GM23338 (cell line): ENCODE measurements around the gene NTMT2. TPM values are rescaled to one million over a fixed set of nuclear protein-coding genes. Genes with fewer than 3 reads are reported as not detected.

Experiments used
- ATAC-seq: fragments of 200-7000 bp; cut with Tn5 transposase; 3 replicates; pipeline ENCODE4 v1.9.1; 2020
- DNase-seq: peaks from one replicate; pipeline ENCODE4 v3.0.0-alpha.2; 2015; ENCODE audit warnings: low spot score
- H2AFZ ChIP-seq: fragments of 200-600 bp; sonication (generic); 2 replicates; pipeline ENCODE4 v1.8.0; 2016; ENCODE audit warnings: antibody characterized with exemption, mild to moderate bottlenecking, moderate library complexity
- H3F3A ChIP-seq: fragments of 200-600 bp; sonication (generic); replicated peaks from 2 replicates; pipeline ENCODE4 v1.8.0; 2017; ENCODE audit warnings: antibody characterized with exemption, mixed run types, low read depth
- H3K27ac ChIP-seq: fragments of 200-600 bp; sonication (generic); 2 replicates; pipeline ENCODE4 v1.6.1; 2016; ENCODE audit warnings: low read depth
- H3K27me3 ChIP-seq: fragments of 200-600 bp; sonication (generic); 2 replicates; pipeline ENCODE4 v1.8.0; 2016; ENCODE audit warnings: mild to moderate bottlenecking, mixed run types, moderate library complexity; ENCODE audit not compliant: insufficient read depth
- H3K36me3 ChIP-seq: fragments of 200-600 bp; sonication (generic); 2 replicates; pipeline ENCODE4 v1.8.0; 2016; ENCODE audit warnings: mild to moderate bottlenecking; ENCODE audit not compliant: insufficient read depth
- H3K4me1 ChIP-seq: fragments of 200-600 bp; sonication (generic); 2 replicates; pipeline ENCODE4 v1.8.0; 2016; ENCODE audit warnings: mild to moderate bottlenecking, moderate library complexity; ENCODE audit not compliant: insufficient read depth
- H3K4me2 ChIP-seq: fragments of 200-600 bp; sonication (generic); 2 replicates; pipeline ENCODE4 v1.7.1; 2017; ENCODE audit warnings: mixed run types
- H3K4me3 ChIP-seq: fragments of 200-600 bp; sonication (generic); 2 replicates; pipeline ENCODE4 v1.6.1; 2016; ENCODE audit warnings: mixed run types
- H3K79me2 ChIP-seq: fragments of 200-600 bp; sonication (generic); replicated peaks from 2 replicates; pipeline ENCODE4 v1.8.0; 2017; ENCODE audit warnings: mild to moderate bottlenecking; ENCODE audit not compliant: insufficient read depth
- H3K9me2 ChIP-seq: fragments of 200-600 bp; sonication (generic); 2 replicates; pipeline ENCODE4 v1.8.0; 2017; ENCODE audit not compliant: insufficient read depth
- H4K20me1 ChIP-seq: fragments of 200-600 bp; sonication (generic); replicated peaks from 2 replicates; pipeline ENCODE4 v1.8.0; 2017; ENCODE audit warnings: mild to moderate bottlenecking; ENCODE audit not compliant: insufficient read depth
- H3K27ac Mint-ChIP-seq: 2 replicates; pipeline ENCODE4 v1.8.0; 2020; ENCODE audit warnings: inconsistent platforms, mild to moderate bottlenecking, moderate library complexity, mixed read lengths
- H3K27me3 Mint-ChIP-seq: 3 replicates; pipeline ENCODE4 v1.8.0; 2022; ENCODE audit warnings: low read depth, mild to moderate bottlenecking, moderate library complexity, mixed read lengths, inconsistent platforms; ENCODE audit not compliant: insufficient read depth, poor library complexity
- H3K36me3 Mint-ChIP-seq: 3 replicates; pipeline ENCODE4 v1.8.0; 2021; ENCODE audit warnings: low read depth, mild to moderate bottlenecking, inconsistent platforms, moderate library complexity, mixed read lengths
- H3K4me1 Mint-ChIP-seq: 3 replicates; pipeline ENCODE4 v1.8.0; 2020; ENCODE audit warnings: mild to moderate bottlenecking, inconsistent platforms, mixed read lengths
- H3K4me3 Mint-ChIP-seq: 3 replicates; pipeline ENCODE4 v1.8.0; 2021; ENCODE audit warnings: moderate library complexity, mild to moderate bottlenecking, inconsistent platforms, mixed read lengths
- H3K9me3 Mint-ChIP-seq: 3 replicates; pipeline ENCODE4 v1.8.0; 2020; ENCODE audit warnings: moderate library complexity, mild to moderate bottlenecking, inconsistent platforms, mixed read lengths
- CREB1 ChIP-seq: fragments of 250-450 bp; sonication (Bioruptor Pico); IDR thresholded peaks from 2 replicates; pipeline ENCODE4 v1.5.0; 2020; ENCODE audit warnings: low read depth, mild to moderate bottlenecking, moderate library complexity
- ETS1 ChIP-seq: IDR thresholded peaks from 2 replicates; pipeline ENCODE4 v1.6.1; 2016; ENCODE audit warnings: antibody characterized with exemption
- EZH2 ChIP-seq: fragments of 200-600 bp; sonication (generic); IDR thresholded peaks from one replicate; pipeline ENCODE4 v1.8.0; 2017; ENCODE audit warnings: antibody characterized with exemption, mild to moderate bottlenecking, low read depth; ENCODE audit not compliant: unreplicated experiment
- EZH2phosphoT487 ChIP-seq: fragments of 200-600 bp; sonication (generic); IDR thresholded peaks from one replicate; pipeline ENCODE4 v1.8.1; 2018; ENCODE audit warnings: antibody characterized with exemption; ENCODE audit not compliant: unreplicated experiment
- JUNB ChIP-seq: IDR thresholded peaks from one replicate; pipeline ENCODE4 v1.6.1; 2016; ENCODE audit warnings: antibody characterized with exemption; ENCODE audit not compliant: unreplicated experiment
- NANOG ChIP-seq: IDR thresholded peaks from 2 replicates; pipeline ENCODE4 v1.6.1; 2016; ENCODE audit warnings: antibody characterized with exemption, borderline replicate concordance
- POLR2AphosphoS5 ChIP-seq: IDR thresholded peaks from 2 replicates; pipeline ENCODE4 v1.6.1; 2016; ENCODE audit warnings: antibody characterized with exemption, low read depth
- STAT1 ChIP-seq: IDR thresholded peaks from one replicate; pipeline ENCODE4 v1.6.1; 2016; ENCODE audit warnings: antibody characterized with exemption; ENCODE audit not compliant: unreplicated experiment
- ZNF114 ChIP-seq: fragments of 250-450 bp; sonication (Bioruptor Pico); IDR thresholded peaks from 2 replicates; pipeline ENCODE4 v1.5.0; 2020; ENCODE audit warnings: mild to moderate bottlenecking, moderate library complexity
- ZNF331 ChIP-seq: fragments of 250-450 bp; sonication (Bioruptor Pico); IDR thresholded peaks from 2 replicates; pipeline ENCODE4 v1.5.0; 2020; ENCODE audit warnings: low read depth, mild to moderate bottlenecking, moderate library complexity
- ZNF462 ChIP-seq: fragments of 250-450 bp; sonication (Bioruptor Pico); IDR thresholded peaks from 2 replicates; pipeline ENCODE4 v1.5.0; 2020; ENCODE audit warnings: mild to moderate bottlenecking, moderate library complexity
- polyA plus RNA-seq: library from polyadenylated mRNA; unstranded; fragments of >200 nt; fragmentation: Nextera tagmentation; extraction: Ambion mirVana; gene quantifications from 2 replicates; pipeline ENCODE4 v1.2.1, GENCODE V29; 2016
- total RNA-seq: library from RNA; depleted of rRNA; stranded (reverse); fragments of >200 nt; shearing (Covaris generic); gene quantifications from 2 replicates; pipeline ENCODE4 v1.2.3, GENCODE V29; 2014

Gene NTMT2
- total and polyA plus RNA-seq, 2 experiments from 2014 or later, result 0.48 TPM; not detected in 1

GRCh38 chr1:170214117-170215032, 68.6 kb downstream of the NTMT2 start:
- no peaks in the 10 kb centered on the region for H3K27me3 Mint-ChIP-seq
- ATAC-seq, result no peak
- Histone ChIP-seq H2AFZ (no peak overlapping the region), H3K79me2 (no peaks in the 10 kb centered on the region), H3K27ac (no peak overlapping the region), H3K4me2 (no peak overlapping the region), H3K4me1 (no peaks in the 10 kb centered on the region), H3K4me3 (no peak overlapping the region), H3K36me3 (no peaks in the 10 kb centered on the region), H3K9me2 (peaks cover 13% of the 10 kb centered on the region; the same call in 1 of the 2 replicates), H3F3A (no peaks in the 10 kb centered on the region), H4K20me1 (no peaks in the 10 kb centered on the region), H3K27me3 (no peaks in the 10 kb centered on the region)
- no peaks in the 10 kb centered on the region for H3K9me3 Mint-ChIP-seq
- TF ChIP-seq STAT1 (no peak), EZH2phosphoT487 (no peak), ETS1 (no peak), ZNF114 (CRISPR knock-in tag) (no peak), ZNF331 (CRISPR knock-in tag) (no peak), JUNB (no peak), POLR2AphosphoS5 (no peak), NANOG (no peak), ZNF462 (no peak), EZH2 (no peak), CREB1 (no peak)
- H3K36me3 Mint-ChIP-seq, result no peaks in the 10 kb centered on the region
- DNase-seq, result no peak
- no peaks in the 10 kb centered on the region for H3K4me1 Mint-ChIP-seq
- no peak overlapping the region for H3K27ac Mint-ChIP-seq
- no peak overlapping the region for H3K4me3 Mint-ChIP-seq
